GM21717 (cell line): ENCODE results near the gene ZBED5.
A peak's percentile ranks its signal among the peaks of the same experiment; 100 is the strongest.
"Not testable (repeated sequence)": the region's sequence is repeated elsewhere in the genome, so short reads cannot be mapped to it uniquely, and the experiment has no call there.

Source experiments
- ATAC-seq: cut with Tn5 transposase; IDR thresholded peaks from one replicate; pipeline ENCODE4 v1.9.1; 2021; ENCODE audit warnings: mild to moderate bottlenecking, moderate library complexity; ENCODE audit not compliant: unreplicated experiment

Gene ZBED5

GRCh38 chr11:10844356-10844755 lies 13.5 kb downstream of the ZBED5 start:
- ATAC-seq: no peak

GRCh38 chr11:10838881-10839280 lies 19.0 kb downstream of the ZBED5 start:
- no peak for ATAC-seq

GRCh38 chr11:10838083-10838482 lies 19.8 kb downstream of the ZBED5 start:
- ATAC-seq: no peak

GRCh38 chr11:10836884-10837283 lies 21.0 kb downstream of the ZBED5 start:
- not testable (repeated sequence) for ATAC-seq

DNA sequence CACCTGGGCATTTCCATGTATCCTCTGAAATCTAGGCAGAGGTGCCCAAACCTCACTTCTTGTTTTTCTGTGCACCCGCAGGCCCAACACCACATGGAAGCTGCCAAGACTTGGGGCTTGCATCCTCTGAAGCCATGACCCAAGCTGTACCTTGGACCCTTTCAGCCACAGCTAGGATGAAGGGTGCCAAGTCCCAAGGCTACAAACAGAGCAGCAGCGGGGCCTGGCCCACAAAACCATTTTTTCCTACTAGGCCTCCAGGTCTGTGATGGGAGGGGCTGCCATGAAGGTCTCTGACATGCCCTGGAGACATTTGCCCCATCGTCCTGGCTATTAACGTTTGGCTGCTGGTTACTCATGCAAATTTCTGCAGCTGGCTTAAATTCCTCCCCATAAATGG lies 28.7 kb downstream of the ZBED5 start:
- ATAC-seq: no peak

DNA sequence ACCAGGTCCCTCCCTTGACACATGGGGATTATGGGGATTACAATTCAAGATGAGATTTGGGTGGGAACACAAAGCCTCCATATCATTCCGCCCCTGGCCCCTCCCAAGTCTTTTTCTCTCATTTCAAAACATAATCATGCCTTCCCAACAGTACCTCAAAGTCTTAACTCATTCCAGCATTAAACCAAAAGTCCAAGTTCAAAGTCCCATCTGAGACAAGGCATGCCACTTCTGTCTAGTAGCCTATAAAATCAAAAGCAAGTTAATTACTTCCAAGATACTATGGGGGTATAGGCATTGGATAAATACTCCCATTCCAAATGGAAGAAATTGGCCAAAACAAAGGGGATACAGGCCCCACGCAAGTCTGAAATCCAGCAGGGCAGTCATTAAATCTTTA lies 29.5 kb downstream of the ZBED5 start:
- ATAC-seq: no peak

DNA sequence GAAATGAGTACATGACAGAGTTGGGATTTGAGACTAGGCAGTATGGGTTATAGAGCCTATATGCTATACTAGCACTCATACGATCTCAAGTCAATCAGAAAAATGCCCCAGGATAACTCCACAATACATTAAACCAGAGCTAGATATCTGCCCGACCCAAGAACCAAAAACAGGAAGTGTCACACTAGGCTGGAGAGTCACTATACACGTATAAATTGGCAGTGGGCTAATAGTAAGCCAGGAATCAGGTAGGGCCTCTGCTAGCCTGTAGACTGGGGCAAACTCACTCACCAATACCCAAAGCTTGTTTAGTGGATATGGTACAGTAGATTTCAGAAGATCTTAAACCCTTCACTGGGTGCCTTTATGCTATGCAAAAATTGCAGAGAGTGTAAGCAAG lies 33.0 kb downstream of the ZBED5 start:
- no peak for ATAC-seq

- no peak for ATAC-seq
Measured at GRCh38 chr11:10823152-10823579, 34.7 kb downstream of the ZBED5 start.

- not testable (repeated sequence) for ATAC-seq
Measured at GRCh38 chr11:10822491-10822890, 35.4 kb downstream of the ZBED5 start.

DNA sequence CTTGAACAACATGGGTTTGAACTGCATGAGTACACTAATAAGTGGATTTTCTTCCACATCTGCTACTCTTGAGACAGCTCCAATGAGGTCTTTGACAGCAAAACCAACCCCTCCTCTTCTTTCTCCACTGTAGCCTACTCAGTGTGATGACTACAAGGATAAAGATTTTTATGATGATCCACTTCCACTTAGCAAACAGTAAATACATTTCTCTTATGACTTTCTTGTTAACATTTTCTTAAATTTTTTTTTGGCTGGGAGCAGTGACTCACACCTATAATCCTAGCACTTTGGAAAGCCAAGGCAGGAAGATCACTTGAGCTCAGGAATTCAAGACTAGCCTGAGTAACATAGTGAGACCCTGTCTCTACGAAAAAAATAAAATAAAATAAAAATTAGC lies 39.3 kb downstream of the ZBED5 start:
- no peak for ATAC-seq

GRCh38 chr11:10813945-10814344 lies 43.9 kb downstream of the ZBED5 start:
- ATAC-seq: no peak

GRCh38 chr11:10809373-10810160 lies 48.3 kb downstream of the ZBED5 start:
- peak; percentile 27 for ATAC-seq

GRCh38 chr11:10808553-10809372 lies 49.1 kb downstream of the ZBED5 start, which contains the start of gene EIF4G2:
Gene EIF4G2 (minus strand): TSS chr11:10808926.
- ATAC-seq: peak; percentile 90

DNA sequence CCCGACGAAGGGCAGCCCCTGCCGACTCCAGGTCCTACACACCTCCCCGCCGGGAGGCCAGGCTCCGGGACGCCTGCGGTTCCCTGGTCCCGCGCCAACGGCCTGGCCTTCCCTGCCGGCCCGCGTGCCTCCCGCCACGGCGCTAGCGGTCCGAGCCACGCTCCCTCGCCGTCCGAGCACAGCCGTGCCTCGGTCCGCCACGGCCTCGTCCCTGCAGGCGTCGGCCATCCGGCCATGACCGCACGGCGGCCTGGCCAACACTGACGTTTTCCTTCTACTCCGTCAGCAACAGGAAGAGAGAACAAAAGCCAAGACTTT lies 49.7 kb downstream of the ZBED5 start:
- ATAC-seq: peak; percentile 8

- ATAC-seq: peak; percentile 10
Measured at GRCh38 chr11:10807493-10808234, 50.2 kb downstream of the ZBED5 start.

- ATAC-seq: no peak
Measured at GRCh38 chr11:10806206-10806605, 51.6 kb downstream of the ZBED5 start.

GRCh38 chr11:10805741-10806140 lies 52.1 kb downstream of the ZBED5 start:
- ATAC-seq: no peak

GRCh38 chr11:10803676-10804075 lies 54.2 kb downstream of the ZBED5 start:
- ATAC-seq: no peak
